Keratinocyte (primary cell): Measurements from ENCODE around the gene STX8. TPM values are rescaled to one million over a fixed set of nuclear protein-coding genes. Genes with fewer than 3 reads are reported as not detected.

ENCODE experiments used
- DNase-seq: peaks from one replicate; pipeline ENCODE4 v3.0.0-alpha.2; 2011; ENCODE audit warnings: low read depth, missing footprints, low spot score
- FAIRE-seq: peaks from 2 replicates; lab custom pipeline; 2011; peaks lifted over from hg19 to GRCh38; lab: Jason Lieb, UNC
- H2AFZ ChIP-seq: 2 replicates; pipeline ENCODE4 v1.6.0; 2012; ENCODE audit warnings: low read length, control low read depth, inconsistent platforms; ENCODE audit not compliant: control insufficient read depth
- H3K27ac ChIP-seq: 2 replicates; pipeline ENCODE4 v1.5.1; 2011; ENCODE audit warnings: low read length; ENCODE audit not compliant: control insufficient read depth, insufficient read depth
- H3K27me3 ChIP-seq: 3 replicates; pipeline ENCODE4 v1.6.0; 2011; ENCODE audit warnings: low read length; ENCODE audit not compliant: control insufficient read depth, insufficient read depth; ENCODE audit errors: extremely low read depth
- H3K36me3 ChIP-seq, 2 experiments: 2 replicates in 1 of 2; 3 replicates in 1 of 2; pipeline ENCODE4 v1.5.1; 2011; ENCODE audit warnings: low read length in 2 of 2, mild to moderate bottlenecking in 1 of 2; ENCODE audit not compliant: control insufficient read depth in 2 of 2, insufficient read depth in 2 of 2; ENCODE audit errors: extremely low read depth in 1 of 2
- H3K4me1 ChIP-seq: 3 replicates; pipeline ENCODE4 v1.5.1; 2011; ENCODE audit warnings: low read length; ENCODE audit not compliant: control insufficient read depth, insufficient read depth; ENCODE audit errors: extremely low read depth
- H3K4me2 ChIP-seq: 3 replicates; pipeline ENCODE4 v1.6.0; 2011; ENCODE audit warnings: low read depth, low read length; ENCODE audit not compliant: control insufficient read depth, insufficient read depth; ENCODE audit errors: extremely low read depth
- H3K4me3 ChIP-seq, 3 experiments: fragments of 200-600 bp in 1 of 3; sonication (generic) in 1 of 3; 2 replicates in 2 of 3; 3 replicates in 1 of 3; pipeline ENCODE4 v1.5.1; 2011 to 2016; ENCODE audit warnings: low read length in 3 of 3, mild to moderate bottlenecking in 3 of 3, control low read depth in 2 of 3, inconsistent platforms in 1 of 3, low read depth in 1 of 3, mixed read lengths in 1 of 3, mixed run types in 1 of 3, moderate library complexity in 1 of 3; ENCODE audit not compliant: control insufficient read depth in 2 of 3, insufficient read depth in 2 of 3; ENCODE audit errors: extremely low read depth in 1 of 3
- H3K79me2 ChIP-seq: 2 replicates; pipeline ENCODE4 v1.6.0; 2012; ENCODE audit warnings: low read length; ENCODE audit not compliant: control insufficient read depth, insufficient read depth
- H3K9ac ChIP-seq: 3 replicates; pipeline ENCODE4 v1.6.0; 2011; ENCODE audit warnings: low read length; ENCODE audit not compliant: control insufficient read depth, insufficient read depth; ENCODE audit errors: extremely low read depth
- H3K9me1 ChIP-seq: 3 replicates; pipeline ENCODE4 v1.6.0; 2011; ENCODE audit warnings: low read length; ENCODE audit not compliant: control insufficient read depth, insufficient read depth; ENCODE audit errors: extremely low read depth
- H3K9me3 ChIP-seq: 2 replicates; pipeline ENCODE4 v1.5.1; 2012; ENCODE audit warnings: low read depth, low read length; ENCODE audit not compliant: control insufficient read depth
- H4K20me1 ChIP-seq: 3 replicates; pipeline ENCODE4 v1.6.0; 2011; ENCODE audit warnings: low read length; ENCODE audit not compliant: control insufficient read depth, insufficient read depth; ENCODE audit errors: extremely low read depth
- CTCF ChIP-seq, 3 experiments: IDR thresholded peaks in 1 of 3; conservative IDR thresholded peaks in 1 of 3; optimal IDR thresholded peaks in 1 of 3; 2 replicates in 2 of 3; 3 replicates in 1 of 3; pipeline versions ENCODE3 to v1.5.1; 2011; ENCODE audit warnings: low read length in 3 of 3, mild to moderate bottlenecking in 3 of 3, moderate library complexity in 2 of 3, control low read depth in 1 of 3, inconsistent platforms in 1 of 3; ENCODE audit not compliant: insufficient read depth in 2 of 3; ENCODE audit errors: extremely low read depth in 1 of 3
- EZH2 ChIP-seq: IDR thresholded peaks from one replicate; pipeline ENCODE4 v1.6.1; 2012; ENCODE audit warnings: inconsistent platforms, mild to moderate bottlenecking, low read length, moderate library complexity
- dilution Hi-C: fragments of 300-500 bp; cut with MboI; formaldehyde crosslinking; loops from one replicate; pipeline ENCODE4 v1.7.0; 2020; ENCODE audit warnings: low sequenced_read_pairs; ENCODE audit not compliant: extremely low pct_ligation_motif_present
- polyA plus RNA-seq, 5 experiments: library from polyadenylated mRNA; depleted of rRNA in 3 of 5; stranded (reverse) in 3 of 5; stranded (forward) in 1 of 5; unstranded in 1 of 5; fragments of >200 nt; gene quantifications; 1 replicate in 1 of 5; 2 replicates in 3 of 5; 3 replicates in 1 of 5; pipeline versions ENCODE4 v1.2.1 to v1.2.3, GENCODE V29; 2011 to 2012; ENCODE audit warnings: missing spikeins in 2 of 5, low read depth in 1 of 5, low replicate concordance in 1 of 5

Gene STX8
- polyA plus RNA-seq, 1 donor (not counting 4 experiments of a cell fraction or from before 2014, with no cell fraction given): 90.3 TPM

- DNase-seq: no peak
- H3K4me3 ChIP-seq: no peak overlapping the region
- H4K20me1 ChIP-seq: no peaks in the 10 kb centered on the region
- no peaks in the 10 kb centered on the region for H3K9me3 ChIP-seq
- H3K9ac ChIP-seq: no peak overlapping the region
- no peak overlapping the region for H3K27ac ChIP-seq
- dilution Hi-C loops: no loop called here
- no peak for TF ChIP-seq CTCF (optimal IDR thresholded peaks at IDR 0.05 in 1 of 3, IDR thresholded peaks at IDR 0.05 in 1 of 3, conservative IDR thresholded peaks at IDR 0.05 in 1 of 3; ENCODE audit: extremely low read depth in 1 of 3, insufficient read depth in 2 of 3, low read length in 3 of 3)
- no peak for TF ChIP-seq EZH2
- no peaks in the 10 kb centered on the region for H3K36me3 ChIP-seq
- no peak for FAIRE-seq
- no peak overlapping the region for H3K4me2 ChIP-seq
- no peaks in the 10 kb centered on the region for H3K27me3 ChIP-seq
- H3K9me1 ChIP-seq: no peaks in the 10 kb centered on the region
- no peaks in the 10 kb centered on the region for H3K79me2 ChIP-seq
- H2AFZ ChIP-seq: no peak overlapping the region
- H3K4me1 ChIP-seq: no peaks in the 10 kb centered on the region
Observed at GRCh38 chr17:9531034-9531433, 44.6 kb downstream of the STX8 start.

- Histone ChIP-seq H4K20me1 (no peaks in the 10 kb centered on the region), H3K27ac (no peak overlapping the region), H3K9me3 (no peaks in the 10 kb centered on the region), H3K27me3 (no peaks in the 10 kb centered on the region), H3K4me1 (no peaks in the 10 kb centered on the region), H3K9me1 (no peaks in the 10 kb centered on the region), H3K4me2 (no peak overlapping the region), H3K36me3 (no peaks in the 10 kb centered on the region), H2AFZ (no peak overlapping the region), H3K4me3 (no peak overlapping the region), H3K79me2 (no peaks in the 10 kb centered on the region), H3K9ac (no peak overlapping the region)
- DNase-seq: no peak
- TF ChIP-seq CTCF (optimal IDR thresholded peaks at IDR 0.05 in 1 of 3, IDR thresholded peaks at IDR 0.05 in 1 of 3, conservative IDR thresholded peaks at IDR 0.05 in 1 of 3; ENCODE audit: extremely low read depth in 1 of 3, insufficient read depth in 2 of 3, low read length in 3 of 3): peak; percentile 38 to 46 (median 41)
- TF ChIP-seq EZH2: no peak
- dilution Hi-C loops: no loop called here
- FAIRE-seq: no peak
Observed at GRCh38 chr17:9529033-9529700, 46.5 kb downstream of the STX8 start.
